ENCODE results near the gene SCAPER. TPM values are rescaled to one million over a fixed set of nuclear protein-coding genes. Genes with fewer than 3 reads are reported as not detected.

Gene SCAPER
- total RNA-seq, 1 experiment from 2014 or later: 14.7 TPM

- Histone ChIP-seq H3K36me3 (ENCODE audit: control insufficient read depth in 1 of 2, insufficient read depth in 2 of 2, low read length in 2 of 2) (no peaks in the 10 kb centered on the region), H3K9me2 (ENCODE audit: insufficient read depth) (no peaks in the 10 kb centered on the region), H3K9me3 (ENCODE audit: control insufficient read depth in 1 of 2, insufficient read depth in 1 of 2, low read depth in 1 of 2, low read length in 2 of 2) (no peaks in the 10 kb centered on the region), H3K4me3 (replicated peaks in 1 of 2; ENCODE audit: low read depth in 1 of 2, low read length in 2 of 2) (no peak overlapping the region), H3K27me3 (ENCODE audit: insufficient read depth, low read length) (no peaks in the 10 kb centered on the region), H2AFZ (ENCODE audit: low read depth, low read length, poor library complexity, severe bottlenecking) (no peak overlapping the region), H4K20me1 (ENCODE audit: insufficient read depth) (no peaks in the 10 kb centered on the region), H3K4me1 (ENCODE audit: control insufficient read depth in 1 of 2, insufficient read depth in 2 of 2, low read length in 2 of 2) (no peaks in the 10 kb centered on the region), H3K27ac (ENCODE audit: low read depth, low read length) (no peak overlapping the region), H3K4me2 (ENCODE audit: low read length) (no peak overlapping the region), H3K79me2 (ENCODE audit: insufficient read depth, low read length) (no peaks in the 10 kb centered on the region), H3K9ac (ENCODE audit: low read length) (no peak overlapping the region)
- BruUV-seq (replicated peaks): no TSS peak
- ChIA-PET CTCF (no interaction called here), RAD21 (ENCODE audit: low non-redundant PET in 1 of 2, low total read pairs in 2 of 2, uncharacterized antibody in 2 of 2, unreplicated experiment in 2 of 2) (no interaction called here), POLR2A (no interaction called here)
- ATAC-seq: no peak
- DNase-seq (ENCODE audit: low read depth, low spot score): no peak
- TF ChIP-seq SP1 (IDR thresholded peaks at IDR 0.05; ENCODE audit: low read depth) (no peak), ZFX (IDR thresholded peaks at IDR 0.05) (no peak), YY1 (IDR thresholded peaks at IDR 0.05; ENCODE audit: extremely low read depth, insufficient replicate concordance, low read depth, low read length) (no peak), RAD21 (IDR thresholded peaks at IDR 0.05; ENCODE audit: low read depth) (no peak), SIN3A (IDR thresholded peaks at IDR 0.05; ENCODE audit: low read depth) (no peak), SRF (IDR thresholded peaks at IDR 0.05; ENCODE audit: low read depth) (no peak), CEBPB (IDR thresholded peaks at IDR 0.05; ENCODE audit: low read depth) (no peak), CBX3 (IDR thresholded peaks at IDR 0.05; ENCODE audit: low read depth) (no peak), EZH2 (IDR thresholded peaks at IDR 0.05) (no peak)
- intact Hi-C loops (cut with micrococcal nuclease): no loop called here
These were observed 352.0 kb downstream of the SCAPER start for GRCh38 chr15:76553102-76553501.

- DNase-seq (ENCODE audit: low read depth, low spot score): no peak
- Histone ChIP-seq H2AFZ (ENCODE audit: low read depth, low read length, poor library complexity, severe bottlenecking) (no peak overlapping the region), H3K9me3 (ENCODE audit: control insufficient read depth in 1 of 2, insufficient read depth in 1 of 2, low read depth in 1 of 2, low read length in 2 of 2) (no peaks in the 10 kb centered on the region), H3K27ac (ENCODE audit: low read depth, low read length) (no peak overlapping the region), H3K4me2 (ENCODE audit: low read length) (no peak overlapping the region), H3K9ac (ENCODE audit: low read length) (no peak overlapping the region), H3K4me3 (replicated peaks in 1 of 2; ENCODE audit: low read depth in 1 of 2, low read length in 2 of 2) (no peak overlapping the region), H3K4me1 (ENCODE audit: control insufficient read depth in 1 of 2, insufficient read depth in 2 of 2, low read length in 2 of 2) (no peaks in the 10 kb centered on the region), H3K36me3 (ENCODE audit: control insufficient read depth in 1 of 2, insufficient read depth in 2 of 2, low read length in 2 of 2) (no peaks in the 10 kb centered on the region), H4K20me1 (ENCODE audit: insufficient read depth) (no peaks in the 10 kb centered on the region), H3K9me2 (ENCODE audit: insufficient read depth) (no peaks in the 10 kb centered on the region), H3K27me3 (ENCODE audit: insufficient read depth, low read length) (no peaks in the 10 kb centered on the region), H3K79me2 (ENCODE audit: insufficient read depth, low read length) (no peaks in the 10 kb centered on the region)
- ChIA-PET CTCF (no interaction called here), POLR2A (no interaction called here), RAD21 (ENCODE audit: low non-redundant PET in 1 of 2, low total read pairs in 2 of 2, uncharacterized antibody in 2 of 2, unreplicated experiment in 2 of 2) (no interaction called here)
- TF ChIP-seq POLR2A (IDR thresholded peaks at IDR 0.05; ENCODE audit: borderline replicate concordance, extremely low read depth, insufficient read depth, insufficient read length) (no peak), EZH2 (IDR thresholded peaks at IDR 0.05) (no peak), MAX (IDR thresholded peaks at IDR 0.05) (no peak), EZH2phosphoT487 (IDR thresholded peaks at IDR 0.05; ENCODE audit: borderline replicate concordance) (no peak), RAD21 (IDR thresholded peaks at IDR 0.05; ENCODE audit: low read depth) (no peak), ZBTB33 (IDR thresholded peaks at IDR 0.05; ENCODE audit: extremely low read depth, insufficient replicate concordance, low read length) (no peak), TCF7L2 (IDR thresholded peaks at IDR 0.05; ENCODE audit: borderline replicate concordance, extremely low read depth, insufficient read depth, insufficient read length) (no peak)
- intact Hi-C loops (cut with micrococcal nuclease): no loop called here
- no peak for ATAC-seq
- BruUV-seq (replicated peaks): no TSS peak
These were observed 358.3 kb downstream of the SCAPER start for GRCh38 chr15:76546805-76547204.

All from HCT116 (cell line).